H9 (cell line): ENCODE measurements around the gene ZNF829. TPM values are rescaled to one million over a fixed set of nuclear protein-coding genes. Genes with fewer than 3 reads are reported as not detected.
A peak's percentile ranks its signal among the peaks of the same experiment; 100 is the strongest.

Experiments
- DNase-seq: peaks from one replicate; pipeline ENCODE4 v3.0.0-alpha.2; 2017
- H2AFZ ChIP-seq: one replicate; pipeline ENCODE4 v1.6.1; 2013; ENCODE audit warnings: mild to moderate bottlenecking, low read length, control low read depth, moderate library complexity
- H2AK5ac ChIP-seq: 2 replicates; pipeline ENCODE4 v1.6.1; 2013; ENCODE audit warnings: low read length, control low read depth, mixed read lengths; ENCODE audit not compliant: insufficient read length
- H2BK120ac ChIP-seq: one replicate; pipeline ENCODE4 v1.6.1; 2013; ENCODE audit warnings: low read depth, mild to moderate bottlenecking, low read length, control low read depth, inconsistent platforms; ENCODE audit not compliant: poor library complexity, severe bottlenecking
- H2BK12ac ChIP-seq: 2 replicates; pipeline ENCODE4 v1.6.1; 2013; ENCODE audit warnings: low read length, control low read depth, mixed read lengths, low read depth; ENCODE audit not compliant: insufficient read length
- H2BK15ac ChIP-seq: 2 replicates; pipeline ENCODE4 v1.6.1; 2013; ENCODE audit warnings: low read depth, low read length, control low read depth
- H2BK20ac ChIP-seq: one replicate; pipeline ENCODE4 v1.6.1; 2013; ENCODE audit warnings: low read depth, mild to moderate bottlenecking, low read length, control low read depth, inconsistent platforms; ENCODE audit not compliant: poor library complexity, severe bottlenecking
- H2BK5ac ChIP-seq: 2 replicates; pipeline ENCODE4 v1.6.1; 2013; ENCODE audit warnings: low read length, control low read depth, mixed read lengths; ENCODE audit not compliant: insufficient read length
- H3K14ac ChIP-seq: 2 replicates; pipeline ENCODE4 v1.6.1; 2013; ENCODE audit warnings: low read length, control low read depth; ENCODE audit not compliant: insufficient read depth
- H3K18ac ChIP-seq: 2 replicates; pipeline ENCODE4 v1.6.1; 2013; ENCODE audit warnings: low read depth, mild to moderate bottlenecking, mixed read lengths, low read length, control low read depth; ENCODE audit not compliant: insufficient read length
- H3K23ac ChIP-seq: 2 replicates; pipeline ENCODE4 v1.6.1; 2013; ENCODE audit warnings: low read length, control low read depth, mixed read lengths, low read depth; ENCODE audit not compliant: insufficient read length
- H3K23me2 ChIP-seq: 2 replicates; pipeline ENCODE4 v1.6.1; 2013; ENCODE audit warnings: low read depth, mild to moderate bottlenecking, mixed read lengths, low read length, control low read depth; ENCODE audit not compliant: insufficient read length, poor library complexity, severe bottlenecking
- H3K27ac ChIP-seq: 2 replicates; pipeline ENCODE4 v1.5.1; 2013; ENCODE audit warnings: low read length, control low read depth, mixed read lengths, low read depth; ENCODE audit not compliant: insufficient read length
- H3K27me3 ChIP-seq: 2 replicates; pipeline ENCODE4 v1.6.1; 2013; ENCODE audit warnings: low read length, control low read depth, inconsistent platforms; ENCODE audit not compliant: insufficient read depth
- H3K4ac ChIP-seq: 2 replicates; pipeline ENCODE4 v1.6.1; 2013; ENCODE audit warnings: low read depth, mild to moderate bottlenecking, control low read depth, inconsistent platforms, low read length, moderate library complexity
- H3K4me1 ChIP-seq: 2 replicates; pipeline ENCODE4 v1.6.1; 2013; ENCODE audit warnings: low read length, control low read depth, inconsistent platforms; ENCODE audit not compliant: insufficient read depth
- H3K4me2 ChIP-seq: 2 replicates; pipeline ENCODE4 v1.6.1; 2013; ENCODE audit warnings: low read length, control low read depth, mixed read lengths; ENCODE audit not compliant: insufficient read length, insufficient read depth
- H3K56ac ChIP-seq: 2 replicates; pipeline ENCODE4 v1.6.1; 2013; ENCODE audit warnings: low read depth, mild to moderate bottlenecking, mixed read lengths, low read length, control low read depth; ENCODE audit not compliant: insufficient read length
- H3K79me1 ChIP-seq: 2 replicates; pipeline ENCODE4 v1.6.1; 2013; ENCODE audit warnings: low read depth, mild to moderate bottlenecking, moderate library complexity, low read length, control low read depth, inconsistent platforms; ENCODE audit not compliant: insufficient read depth, poor library complexity, severe bottlenecking
- H3K79me2 ChIP-seq: 2 replicates; pipeline ENCODE4 v1.6.1; 2013; ENCODE audit warnings: low read length, control low read depth, inconsistent platforms; ENCODE audit not compliant: insufficient read depth
- H3K9ac ChIP-seq: 2 replicates; pipeline ENCODE4 v1.6.1; 2013; ENCODE audit warnings: low read length, control low read depth, mixed read lengths; ENCODE audit not compliant: insufficient read length; ENCODE audit errors: extremely low read depth
- H3K9me3 ChIP-seq: one replicate; pipeline ENCODE4 v1.6.1; 2013; ENCODE audit warnings: low read depth, low read length, inconsistent platforms; ENCODE audit not compliant: control insufficient read depth
- H3T11ph ChIP-seq: one replicate; pipeline ENCODE4 v1.6.1; 2013; ENCODE audit warnings: mild to moderate bottlenecking, low read length, control low read depth, inconsistent platforms
- H4K20me1 ChIP-seq: one replicate; pipeline ENCODE4 v1.6.1; 2013; ENCODE audit not compliant: control insufficient read depth, insufficient read length, insufficient read depth
- H4K5ac ChIP-seq: 2 replicates; pipeline ENCODE4 v1.6.1; 2013; ENCODE audit warnings: low read depth, mild to moderate bottlenecking, mixed read lengths, low read length, control low read depth; ENCODE audit not compliant: insufficient read length
- H4K8ac ChIP-seq: replicated peaks from 2 replicates; pipeline ENCODE4 v1.6.1; 2013; ENCODE audit warnings: low read length, control low read depth, mixed read lengths, low read depth; ENCODE audit not compliant: insufficient read length
- H4K91ac ChIP-seq: 2 replicates; pipeline ENCODE4 v1.6.1; 2013; ENCODE audit warnings: low read depth, mild to moderate bottlenecking, moderate library complexity, mixed read lengths, low read length, control low read depth; ENCODE audit not compliant: insufficient read length
- H3K27ac Mint-ChIP-seq, 3 experiments: 2 replicates in 2 of 3; 3 replicates in 1 of 3; pipeline ENCODE4 v1.8.0; 2020 to 2021; ENCODE audit warnings: mixed read lengths in 3 of 3, mild to moderate bottlenecking in 1 of 3, moderate library complexity in 1 of 3
- H3K27me3 Mint-ChIP-seq: 2 replicates; pipeline ENCODE4 v1.8.0; 2021; ENCODE audit warnings: low read depth, mild to moderate bottlenecking, moderate library complexity, mixed read lengths
- H3K36me3 Mint-ChIP-seq, 3 experiments: 2 replicates in 2 of 3; 3 replicates in 1 of 3; pipeline ENCODE4 v1.8.0; 2020 to 2021; ENCODE audit warnings: low read depth in 3 of 3, mixed read lengths in 3 of 3; ENCODE audit not compliant: insufficient read depth in 1 of 3
- H3K4me1 Mint-ChIP-seq, 2 experiments: 2 replicates each; pipeline ENCODE4 v1.8.0; 2020; ENCODE audit warnings: mixed read lengths in 2 of 2
- H3K4me3 Mint-ChIP-seq, 2 experiments: 2 replicates in 1 of 2; 3 replicates in 1 of 2; pipeline ENCODE4 v1.8.0; 2020 to 2021; ENCODE audit warnings: mild to moderate bottlenecking in 2 of 2, mixed read lengths in 2 of 2, moderate library complexity in 1 of 2
- H3K9me3 Mint-ChIP-seq, 2 experiments: 2 replicates in 1 of 2; 3 replicates in 1 of 2; pipeline ENCODE4 v1.8.0; 2020; ENCODE audit warnings: mild to moderate bottlenecking in 2 of 2, mixed read lengths in 2 of 2, moderate library complexity in 1 of 2
- CTCF ChIP-seq: fragments of 200-600 bp; sonication (generic); conservative IDR thresholded peaks from 3 replicates; pipeline ENCODE4 v1.8.0; 2021; ENCODE audit warnings: antibody characterized with exemption, mild to moderate bottlenecking
- whole genome bisulfite sequencing: extraction: QIAGEN DNeasy Blood & Tissue Kit; methylation state at CpG from one replicate; pipeline ENCODE4 v1.1.7; 2013; ENCODE audit warnings: missing lambda C conversion rate, low lambda C conversion rate, mixed read lengths; ENCODE audit not compliant: insufficient read length; ENCODE audit errors: extremely low coverage; 5-methylcytosine and 5-hydroxymethylcytosine counted together
- total RNA-seq: library from RNA; stranded (reverse); gene quantifications from 2 replicates; pipeline ENCODE4 v1.2.1, GENCODE V29; 2021

Gene ZNF829
- total RNA-seq, 1 experiment from 2014 or later, result 4.9 TPM

DNA sequence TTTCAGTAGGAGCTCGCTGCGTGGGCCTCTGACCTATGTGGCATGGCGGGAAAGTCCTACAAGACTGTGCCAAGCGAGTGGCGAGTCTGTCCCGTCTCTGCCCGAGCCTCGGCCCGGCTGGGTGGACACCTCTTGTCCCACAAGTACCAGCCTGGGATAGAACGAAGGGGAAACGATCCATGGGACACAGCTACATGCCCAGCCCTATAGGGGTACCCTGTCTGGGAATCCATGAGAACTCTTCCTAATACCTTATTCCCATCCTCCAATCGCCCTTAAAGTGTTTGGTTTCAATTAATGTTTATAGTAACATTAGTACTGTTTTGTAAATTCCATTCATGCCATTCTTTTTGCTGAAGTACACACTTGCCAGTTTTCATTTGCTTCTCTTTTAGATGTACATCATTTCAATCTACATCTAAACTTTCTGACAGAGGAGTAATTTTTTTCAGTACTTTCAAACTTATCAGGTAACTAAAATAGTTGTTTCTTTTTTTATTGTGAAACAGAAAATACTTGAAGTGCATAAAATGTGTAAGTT is 77.2 kb downstream of the ZNF829 start:
- Histone ChIP-seq H3K4me1 (no peaks in the 10 kb centered on the region), H3K9me3 (no peaks in the 10 kb centered on the region), H2BK12ac (no peak overlapping the region), H3K18ac (peak overlapping the region; percentile 51), H2BK15ac (no peak overlapping the region), H3K79me1 (peaks cover 3% of the 10 kb centered on the region), H3K56ac (no peak overlapping the region), H3K4ac (no peak overlapping the region), H3K27ac (no peak overlapping the region), H3K23me2 (peaks cover 11% of the 10 kb centered on the region), H4K20me1 (no peaks in the 10 kb centered on the region), H3K14ac (no peak overlapping the region), H4K91ac (no peak overlapping the region), H2AK5ac (no peak overlapping the region), H4K8ac (no peak overlapping the region), H3K4me2 (peak overlapping the region; percentile 91), H3K27me3 (no peaks in the 10 kb centered on the region), H2BK5ac (no peak overlapping the region), H2BK120ac (no peak overlapping the region), H3K23ac (no peak overlapping the region), H3T11ph (no peak overlapping the region), H2BK20ac (no peak overlapping the region), H3K79me2 (peaks cover 3% of the 10 kb centered on the region; the same call in 1 of the 2 replicates), H2AFZ (no peak overlapping the region), H4K5ac (no peak overlapping the region), H3K9ac (peak overlapping the region; percentile 26)
- H3K27me3 Mint-ChIP-seq, result no peaks in the 10 kb centered on the region; the same call in 1 of the 2 replicates
- DNase-seq, result no peak
- H3K9me3 Mint-ChIP-seq, result peaks cover 10 to 32% of the 10 kb centered on the region in 2 experiments
- H3K36me3 Mint-ChIP-seq, result peaks cover 30 to 39% (median 32%) of the 10 kb centered on the region in 3 experiments
- H3K4me1 Mint-ChIP-seq, result peaks cover 3 to 5% of the 10 kb centered on the region in 2 experiments
- no peak for TF ChIP-seq CTCF
- no CpG with 5 or more reads among the region's 12 CpGs for WGBS
- H3K27ac Mint-ChIP-seq, result peak overlapping the region in 1 of 3 experiments; percentile 53; a peak in 1 of 7 replicates
- no peak overlapping the region for H3K4me3 Mint-ChIP-seq

Other genes with a start within 250 kb of the ZNF829 start
- gene ZNF461, start 249.5 kb downstream of the ZNF829 start, total RNA-seq, result 6.2 and 7.6 TPM in 2 replicates
- gene ZNF567, start 228.7 kb downstream of the ZNF829 start, total RNA-seq, result 15.9 and 16.1 TPM in 2 replicates
- 23.9 and 25.1 TPM in 2 replicates for gene ZNF850, start 143.5 kb downstream of the ZNF829 start, total RNA-seq
- 8.2 and 9.6 TPM in 2 replicates for gene ZNF790, start 77.9 kb downstream of the ZNF829 start, total RNA-seq
- 5.5 and 6.0 TPM in 2 replicates for gene ZNF345, start 65.4 kb downstream of the ZNF829 start, total RNA-seq
- gene ZNF568, start within 50 bp of the ZNF829 start, total RNA-seq, result 2.6 and 3.1 TPM in 2 replicates
- gene ZNF420, start 162.1 kb upstream of the ZNF829 start, total RNA-seq, result 9.8 and 12.5 TPM in 2 replicates